HG02943 (cell line): ENCODE data around the gene ARTN.

Experiments
- ATAC-seq: cut with Tn5 transposase; IDR thresholded peaks from one replicate; pipeline ENCODE4 v1.9.1; 2021; ENCODE audit warnings: mild to moderate bottlenecking, low read depth, moderate library complexity; ENCODE audit not compliant: unreplicated experiment

Gene ARTN

DNA sequence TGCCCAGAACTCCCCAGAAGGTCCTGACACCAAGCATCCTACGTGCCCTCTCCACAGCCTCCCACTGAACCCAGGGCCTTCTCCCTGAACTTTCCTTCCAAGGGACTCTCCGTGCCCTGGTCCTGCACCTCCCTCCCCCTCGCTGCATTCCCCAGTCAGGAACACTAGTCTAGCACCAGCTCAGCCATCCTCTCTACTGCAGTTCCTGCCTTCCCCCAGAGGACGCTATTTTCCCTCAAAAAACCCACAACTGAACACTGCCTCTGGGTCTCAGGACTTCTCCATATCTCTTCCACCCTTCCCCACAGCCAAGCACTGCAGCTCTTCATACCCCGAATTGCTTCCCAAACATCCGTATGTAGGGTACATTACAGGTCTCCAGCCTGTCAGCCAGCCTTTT, 12.6 kb upstream of the ARTN start:
- ATAC-seq: no peak

DNA sequence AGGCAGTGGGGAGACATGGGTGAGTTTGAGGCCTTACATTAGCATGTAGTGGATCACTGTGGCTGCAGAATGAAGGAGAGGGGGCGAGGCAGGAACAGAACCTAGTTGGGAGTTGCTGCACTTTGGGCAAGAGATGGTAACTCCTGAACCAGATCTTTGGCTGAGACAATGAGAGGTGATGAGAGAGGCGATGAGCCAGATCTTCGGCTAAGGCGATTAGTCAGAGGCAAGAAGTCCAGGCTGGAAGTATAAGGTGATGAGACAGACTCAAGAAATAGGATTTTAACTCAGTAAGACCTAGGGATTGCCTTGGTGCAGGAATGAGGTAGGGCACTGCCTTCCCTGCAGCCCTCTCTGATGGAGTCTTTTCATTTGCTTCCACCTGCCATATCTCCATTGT, 9.1 kb upstream of the ARTN start:
- no peak for ATAC-seq

DNA sequence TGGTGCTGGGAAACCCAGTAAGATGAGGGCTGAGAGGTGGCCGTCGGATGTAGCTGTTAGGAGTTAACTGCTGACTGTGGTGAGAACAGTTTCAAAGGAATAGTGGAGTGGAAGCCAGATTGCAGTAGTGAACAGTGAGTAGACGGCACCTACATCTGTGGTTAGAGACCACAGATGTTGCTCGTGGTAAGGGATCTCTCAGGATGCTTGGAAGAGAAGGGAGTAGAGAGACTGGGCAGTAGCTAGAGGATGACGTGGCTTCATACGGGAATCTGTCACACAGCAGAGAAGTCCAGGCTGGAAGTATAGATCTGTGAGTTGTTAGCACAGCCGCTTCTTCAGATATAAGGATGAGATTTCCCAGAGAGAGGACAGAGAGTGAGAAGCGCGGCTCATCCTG, 7.8 kb upstream of the ARTN start:
- no peak for ATAC-seq

DNA sequence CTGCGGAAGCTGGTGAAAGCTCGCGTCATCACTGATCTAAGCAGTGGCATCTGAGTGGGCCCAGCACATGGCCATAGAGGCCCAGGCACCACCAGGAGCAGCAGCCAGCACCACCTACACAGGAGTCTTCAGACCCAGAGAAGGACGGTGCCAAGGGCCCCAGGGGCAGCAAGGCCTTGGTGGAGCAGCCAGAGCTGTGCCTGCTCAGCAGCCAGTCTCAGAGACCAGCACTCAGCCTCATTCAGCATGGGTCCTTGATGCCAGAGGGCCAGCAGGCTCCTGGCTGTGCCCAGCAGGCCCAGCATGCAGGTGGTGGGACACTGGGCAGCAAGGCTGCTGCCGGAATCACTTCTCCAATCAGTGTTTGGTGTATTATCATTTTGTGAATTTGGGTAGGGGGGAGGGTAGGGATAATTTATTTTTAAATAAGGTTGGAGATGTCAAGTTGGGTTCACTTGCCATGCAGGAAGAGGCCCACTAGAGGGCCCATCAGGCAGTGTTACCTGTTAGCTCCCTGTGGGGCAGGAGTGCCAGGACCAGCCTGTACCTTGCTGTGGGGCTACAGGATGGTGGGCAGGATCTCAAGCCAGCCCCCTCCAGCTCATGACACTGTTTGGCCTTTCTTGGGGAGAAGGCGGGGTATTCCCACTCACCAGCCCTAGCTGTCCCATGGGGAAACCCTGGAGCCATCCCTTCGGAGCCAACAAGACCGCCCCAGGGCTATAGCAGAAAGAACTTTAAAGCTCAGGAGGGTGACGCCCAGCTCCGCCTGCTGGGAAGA, 3.2 kb upstream of the ARTN start:
- no peak for ATAC-seq

DNA sequence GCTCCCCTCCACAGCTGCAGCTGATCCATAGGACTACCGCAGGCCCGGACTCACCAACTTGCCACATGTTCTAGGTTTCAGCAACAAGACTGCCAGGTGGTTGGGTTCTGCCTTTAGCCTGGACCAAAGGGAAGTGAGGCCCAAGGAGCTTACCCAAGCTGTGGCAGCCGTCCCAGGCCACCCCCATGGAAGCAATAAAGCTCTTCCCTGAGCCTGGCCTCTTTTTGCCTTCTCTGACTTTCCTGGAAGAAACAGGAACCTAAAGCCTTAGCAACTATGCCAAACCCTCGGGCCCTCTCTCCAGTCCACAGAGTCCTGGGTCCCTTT, 2.7 kb upstream of the ARTN start:
- no peak for ATAC-seq

DNA sequence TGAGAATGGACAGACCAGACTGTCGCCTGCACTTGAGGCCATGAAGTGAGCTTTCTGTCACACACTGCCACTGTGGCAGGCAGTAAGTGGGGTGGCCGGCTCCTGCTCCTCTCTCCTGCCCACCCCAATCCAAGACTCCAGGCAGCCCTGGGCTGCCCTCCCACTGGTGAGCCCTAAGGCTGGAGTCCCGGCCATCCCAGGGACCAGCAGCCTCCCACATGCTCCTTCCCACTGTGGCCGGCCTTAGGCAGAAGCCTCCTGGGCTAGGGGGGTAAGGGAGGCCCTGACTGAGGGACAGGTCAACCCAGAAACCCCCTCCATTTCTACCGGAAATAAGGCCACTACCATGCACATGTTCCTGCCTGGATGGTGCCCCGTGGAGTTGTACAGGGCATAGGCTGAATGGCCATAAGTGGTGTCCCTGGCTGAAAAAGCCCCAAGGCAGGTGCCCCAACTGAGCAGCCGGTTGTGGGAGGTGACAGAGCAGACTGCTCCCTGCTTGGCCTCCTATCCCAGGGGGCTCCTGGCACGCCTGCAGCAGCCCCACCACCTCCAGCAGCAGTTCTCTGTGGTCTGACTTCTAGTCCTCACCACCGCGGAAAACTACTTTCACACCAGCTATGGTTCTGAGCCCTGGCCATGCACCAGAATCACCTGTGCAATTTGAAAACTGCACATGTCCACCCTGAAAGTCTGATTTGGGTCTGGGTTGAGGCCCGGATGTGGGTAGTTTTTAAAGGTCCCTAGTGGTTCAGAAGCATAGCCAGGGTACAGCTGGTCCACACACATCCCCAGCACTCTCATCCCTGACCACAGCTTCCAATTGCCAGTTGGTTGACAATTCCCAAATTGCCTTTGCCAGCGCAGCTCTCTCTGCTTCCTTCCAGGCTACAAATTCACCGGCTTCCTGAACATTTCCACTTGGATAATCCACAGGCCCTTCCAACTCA, 1.6 kb upstream of the ARTN start:
- no peak for ATAC-seq

DNA sequence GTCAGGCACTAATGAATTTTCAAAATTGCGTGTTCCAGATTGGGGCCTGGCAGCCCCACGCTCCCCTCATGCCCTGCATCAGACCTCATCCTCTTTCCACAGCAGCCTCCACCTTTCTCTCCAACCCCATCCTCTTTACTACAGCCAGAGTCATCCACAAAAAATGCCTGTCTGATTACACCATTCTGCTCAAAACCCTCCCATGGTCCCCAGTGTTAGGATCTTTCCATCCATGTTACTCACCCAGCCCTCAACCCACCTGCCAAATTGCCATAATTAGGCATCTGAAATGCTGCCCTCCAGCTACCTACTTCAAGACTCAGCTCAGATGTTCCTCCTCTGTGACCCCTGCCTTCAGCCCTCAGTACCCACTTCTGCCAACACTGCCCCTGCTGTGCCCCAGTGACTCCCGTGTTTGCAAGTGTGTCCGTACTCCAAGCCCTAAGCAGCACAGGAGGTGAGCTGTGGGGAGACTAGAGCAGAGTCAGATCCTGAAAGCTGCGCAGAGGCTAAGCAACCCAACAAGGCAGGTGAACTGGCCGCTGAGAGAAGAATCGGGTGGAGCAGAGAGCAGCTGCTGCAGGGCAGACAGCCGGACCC, 715 bp upstream of the ARTN start:
- ATAC-seq: no peak

DNA sequence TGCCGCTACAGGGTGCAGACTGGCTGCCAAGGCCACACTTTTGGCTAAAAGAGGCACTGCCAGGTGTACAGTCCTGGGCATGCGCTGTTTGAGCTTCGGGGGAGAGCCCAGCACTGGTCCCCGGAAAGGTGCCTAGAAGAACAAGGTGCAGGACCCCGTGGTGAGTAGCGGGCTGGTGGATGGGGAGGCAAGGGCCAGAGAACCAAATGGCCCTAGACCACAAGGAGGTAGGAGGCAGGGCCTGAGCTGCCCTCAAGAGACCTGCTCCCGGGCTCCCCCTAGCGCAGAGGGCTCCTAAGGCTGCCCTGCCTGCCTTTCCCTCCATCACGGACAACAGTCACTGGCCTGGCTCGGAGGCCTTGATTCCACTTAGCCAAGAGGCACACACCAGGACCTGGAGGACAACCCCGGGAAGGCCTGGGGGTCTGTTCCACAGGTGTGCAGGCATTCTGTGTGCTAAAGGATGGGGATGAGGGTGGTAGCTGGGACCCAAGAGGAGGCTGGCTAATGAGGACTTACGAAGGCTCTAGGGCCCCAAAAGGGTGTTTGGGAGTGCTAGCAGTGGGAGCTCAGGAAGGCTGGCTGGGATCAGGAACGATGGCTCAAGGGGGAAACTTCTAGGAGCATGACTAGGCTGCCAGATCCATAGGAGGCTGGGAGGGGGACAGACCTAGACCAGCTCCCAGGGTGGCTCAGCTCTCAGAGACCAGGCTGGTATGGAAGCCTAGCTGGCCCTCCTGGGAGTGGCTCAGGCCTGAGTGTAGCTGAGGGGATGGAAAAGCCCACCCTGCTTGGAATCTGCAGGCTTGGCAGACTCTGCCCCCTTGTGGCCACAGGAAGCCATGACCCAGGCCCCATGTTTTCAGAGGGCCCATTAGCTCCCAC, 742 bp downstream of the ARTN start:
- ATAC-seq: no peak

DNA sequence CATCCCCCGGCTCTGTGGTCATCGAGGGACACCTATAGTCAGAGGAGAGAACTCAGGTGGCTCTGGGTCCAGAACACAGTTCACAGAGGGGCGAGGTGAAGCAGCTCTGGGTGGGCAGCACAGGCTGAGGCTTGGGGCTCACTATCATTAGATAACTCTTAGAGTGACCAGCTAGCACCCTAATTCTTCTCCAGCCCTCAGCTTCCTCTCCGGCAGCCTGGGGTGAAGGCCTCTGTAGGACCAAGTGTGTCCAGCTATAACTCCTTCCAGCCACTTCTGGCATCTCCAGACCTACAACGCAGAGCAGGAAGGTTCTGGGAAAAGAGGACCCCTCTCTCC, 1.4 kb downstream of the ARTN start:
- ATAC-seq: no peak

DNA sequence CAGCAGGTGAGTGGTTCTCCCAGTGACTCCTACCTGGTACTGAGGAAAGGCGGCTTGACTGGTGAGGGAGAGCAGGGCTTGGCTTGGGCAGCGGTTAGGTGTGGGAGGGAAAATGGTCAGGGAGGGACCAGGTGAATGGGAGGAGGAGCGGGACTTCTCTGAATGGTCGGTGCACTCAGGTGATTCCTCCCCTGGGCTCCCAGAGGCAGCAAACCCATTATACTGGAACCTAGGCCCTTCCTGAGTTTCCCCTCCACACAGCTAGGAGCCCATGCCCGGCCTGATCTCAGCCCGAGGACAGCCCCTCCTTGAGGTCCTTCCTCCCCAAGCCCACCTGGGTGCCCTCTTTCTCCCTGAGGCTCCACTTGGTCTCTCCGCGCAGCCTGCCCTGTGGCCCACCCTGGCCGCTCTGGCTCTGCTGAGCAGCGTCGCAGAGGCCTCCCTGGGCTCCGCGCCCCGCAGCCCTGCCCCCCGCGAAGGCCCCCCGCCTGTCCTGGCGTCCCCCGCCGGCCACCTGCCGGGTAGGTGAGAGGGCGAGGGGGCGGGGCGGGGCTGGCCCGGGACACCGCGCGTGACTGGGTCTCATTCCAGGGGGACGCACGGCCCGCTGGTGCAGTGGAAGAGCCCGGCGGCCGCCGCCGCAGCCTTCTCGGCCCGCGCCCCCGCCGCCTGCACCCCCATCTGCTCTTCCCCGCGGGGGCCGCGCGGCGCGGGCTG, 2.3 kb downstream of the ARTN start:
- ATAC-seq: no peak

DNA sequence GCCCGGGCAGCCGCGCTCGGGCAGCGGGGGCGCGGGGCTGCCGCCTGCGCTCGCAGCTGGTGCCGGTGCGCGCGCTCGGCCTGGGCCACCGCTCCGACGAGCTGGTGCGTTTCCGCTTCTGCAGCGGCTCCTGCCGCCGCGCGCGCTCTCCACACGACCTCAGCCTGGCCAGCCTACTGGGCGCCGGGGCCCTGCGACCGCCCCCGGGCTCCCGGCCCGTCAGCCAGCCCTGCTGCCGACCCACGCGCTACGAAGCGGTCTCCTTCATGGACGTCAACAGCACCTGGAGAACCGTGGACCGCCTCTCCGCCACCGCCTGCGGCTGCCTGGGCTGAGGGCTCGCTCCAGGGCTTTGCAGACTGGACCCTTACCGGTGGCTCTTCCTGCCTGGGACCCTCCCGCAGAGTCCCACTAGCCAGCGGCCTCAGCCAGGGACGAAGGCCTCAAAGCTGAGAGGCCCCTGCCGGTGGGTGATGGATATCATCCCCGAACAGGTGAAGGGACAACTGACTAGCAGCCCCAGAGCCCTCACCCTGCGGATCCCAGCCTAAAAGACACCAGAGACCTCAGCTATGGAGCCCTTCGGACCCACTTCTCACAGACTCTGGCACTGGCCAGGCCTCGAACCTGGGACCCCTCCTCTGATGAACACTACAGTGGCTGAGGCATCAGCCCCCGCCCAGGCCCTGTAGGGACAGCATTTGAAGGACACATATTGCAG, 3.0 kb downstream of the ARTN start:
- no peak for ATAC-seq

DNA sequence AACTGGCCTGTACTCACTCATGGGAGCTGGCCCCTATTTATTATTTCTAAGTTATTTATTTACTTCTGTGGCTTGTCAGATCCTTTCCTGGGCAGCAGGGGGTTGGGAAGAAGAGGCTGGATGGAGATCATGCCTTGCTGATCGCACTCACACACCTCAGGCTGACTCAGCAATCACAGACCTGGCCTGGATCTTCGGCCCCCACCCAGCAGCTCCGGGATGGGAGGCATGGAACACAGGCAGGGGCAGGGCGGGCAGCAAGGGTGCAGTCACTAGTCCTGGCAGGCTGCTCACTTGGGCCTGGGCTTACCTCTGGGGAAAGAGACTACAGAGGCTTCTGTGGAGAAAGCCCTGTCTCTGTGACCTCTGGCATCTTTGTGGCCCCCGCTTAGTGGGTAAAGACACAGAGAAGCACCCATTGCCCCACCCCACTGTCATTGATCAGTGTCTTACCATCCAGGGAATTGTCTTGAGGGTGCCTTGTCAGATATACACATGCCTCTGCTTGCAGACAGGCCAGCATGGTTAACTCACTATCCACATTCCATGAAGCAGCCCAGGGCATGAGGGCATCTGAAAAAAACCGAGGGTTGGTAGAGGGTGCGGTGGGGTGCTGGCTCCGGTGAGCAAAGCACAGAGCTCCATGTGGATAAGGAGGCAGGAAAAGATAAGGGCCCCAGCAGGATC, 3.7 kb downstream of the ARTN start:
- no peak for ATAC-seq

DNA sequence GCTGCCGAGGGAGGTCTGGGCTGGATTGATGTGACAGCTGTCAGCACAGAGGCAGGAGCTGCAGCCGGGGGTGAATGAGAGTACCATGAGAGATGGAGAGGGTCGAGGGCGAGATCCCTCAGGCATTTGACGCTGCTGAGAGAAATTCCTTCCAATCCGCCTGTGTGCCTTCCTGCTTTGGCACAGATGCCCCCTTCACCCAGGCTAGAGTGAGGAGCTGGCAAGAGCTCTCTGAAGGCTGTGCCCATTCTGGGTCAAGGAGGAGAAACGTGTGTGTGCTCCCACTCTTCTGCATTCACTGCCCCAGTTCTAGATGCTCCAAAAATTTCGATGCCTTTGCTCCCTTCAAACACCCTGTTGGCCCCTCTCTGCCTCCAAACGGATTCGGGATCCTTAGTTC, 4.8 kb downstream of the ARTN start:
- ATAC-seq: no peak

DNA sequence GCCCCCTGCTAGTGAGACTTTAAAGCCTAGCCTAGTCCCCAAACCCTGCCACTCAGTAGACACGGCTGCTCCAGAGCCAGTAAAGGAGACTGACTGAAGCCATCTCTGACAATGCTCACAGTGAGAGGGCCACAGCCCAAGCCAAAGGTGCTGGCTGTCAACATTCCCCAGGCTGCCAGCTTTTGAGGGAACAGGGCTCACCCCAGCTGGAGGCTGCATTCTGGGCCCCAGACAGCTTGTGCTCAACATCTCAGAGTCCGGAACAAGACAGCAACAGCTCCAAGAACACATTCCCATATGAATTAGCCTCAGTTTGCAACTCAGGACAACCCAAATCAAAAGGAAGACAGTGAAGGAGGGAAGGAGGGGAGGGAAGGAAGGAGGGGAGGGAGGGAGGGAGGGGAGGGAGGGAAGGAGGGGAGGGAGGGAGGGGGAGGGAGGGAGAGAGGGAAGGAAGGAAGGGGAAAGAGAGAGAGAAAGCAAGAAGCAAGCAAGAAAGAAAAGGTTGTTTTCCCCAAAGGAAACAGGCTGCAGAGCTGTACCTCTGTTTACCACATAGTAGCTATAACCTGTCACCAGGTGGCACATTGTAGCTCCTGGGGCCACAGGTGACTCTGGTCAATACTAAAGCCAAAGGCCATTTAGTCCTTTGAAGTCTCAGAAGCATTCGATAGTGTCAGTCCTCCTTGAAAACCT, 5.4 kb downstream of the ARTN start:
- no peak for ATAC-seq

DNA sequence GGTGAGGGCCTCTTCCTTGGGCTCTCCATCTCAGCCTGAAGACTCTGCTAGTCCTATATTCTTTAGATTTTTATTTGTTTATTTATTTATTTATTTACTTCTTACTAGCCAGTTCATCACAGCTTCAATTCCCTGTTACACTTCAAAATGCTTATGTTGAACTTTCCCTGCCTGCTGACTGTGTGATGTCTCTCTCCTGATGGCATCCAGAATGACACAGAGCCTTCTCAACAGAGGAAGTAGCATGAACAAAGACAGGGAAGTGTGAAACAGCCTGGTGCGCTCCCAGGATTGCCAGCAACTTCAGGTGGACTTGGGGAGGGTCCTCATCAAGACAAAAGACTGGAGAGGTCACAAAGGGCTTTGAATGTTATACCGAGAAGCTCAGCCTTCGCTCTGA, 8.8 kb downstream of the ARTN start:
- no peak for ATAC-seq

DNA sequence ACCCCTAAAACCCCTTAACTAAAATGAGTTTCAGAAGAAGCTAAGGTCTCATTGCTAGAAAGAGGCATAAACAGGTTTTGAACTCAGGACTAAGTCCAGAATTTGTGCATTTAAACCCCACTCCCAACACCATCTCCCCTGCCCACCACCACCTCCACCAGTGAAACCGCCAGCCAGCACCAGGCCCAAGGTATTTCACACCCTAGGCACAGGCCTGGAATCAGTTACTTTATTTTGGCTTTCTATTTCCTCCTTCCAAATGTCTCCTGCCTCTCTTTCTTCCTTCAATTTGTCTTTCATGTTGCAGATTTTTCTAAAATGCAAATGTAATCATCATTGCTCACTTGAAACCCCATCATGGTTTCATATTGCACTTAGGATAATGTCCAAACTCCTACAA, 11.3 kb downstream of the ARTN start:
- ATAC-seq: no peak

DNA sequence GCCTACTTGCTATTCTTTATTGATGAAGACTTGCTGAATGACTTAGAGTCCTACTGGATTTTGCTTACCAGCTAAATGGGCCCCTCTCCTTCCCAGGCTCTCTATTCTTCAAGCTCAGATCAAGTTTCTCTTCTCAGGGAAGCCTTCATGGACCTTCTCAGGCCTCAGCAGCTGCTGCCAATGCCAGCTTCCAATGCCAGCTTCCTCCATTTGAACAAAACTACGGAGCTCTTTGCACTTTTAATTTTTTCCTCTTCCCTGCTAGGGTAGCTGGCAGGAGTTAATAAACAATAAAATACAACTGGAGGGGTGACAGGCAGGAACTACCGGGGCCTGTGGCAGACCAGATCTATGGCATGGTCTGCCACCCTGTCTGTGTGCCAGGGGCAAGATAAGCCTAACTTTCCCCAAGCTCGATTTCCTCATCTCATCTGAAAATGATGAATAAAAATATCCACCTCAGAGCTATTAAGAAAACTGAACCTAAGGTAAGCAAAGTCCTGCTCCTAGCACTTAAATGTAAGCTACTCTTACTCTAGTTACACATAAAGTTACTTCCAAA, 12.2 kb downstream of the ARTN start:
- no peak for ATAC-seq
